ENCODE data around the gene WDSUB1. TPM values are rescaled to one million over a fixed set of nuclear protein-coding genes. Genes with fewer than 3 reads are reported as not detected.

WDSUB1 gene
- total and polyA plus RNA-seq, 9 of the 15 experiments (the other 6 are each of a cell fraction or from before 2014, with no cell fraction given): 5.2 to 13.7 (median 9.4) TPM

DNA sequence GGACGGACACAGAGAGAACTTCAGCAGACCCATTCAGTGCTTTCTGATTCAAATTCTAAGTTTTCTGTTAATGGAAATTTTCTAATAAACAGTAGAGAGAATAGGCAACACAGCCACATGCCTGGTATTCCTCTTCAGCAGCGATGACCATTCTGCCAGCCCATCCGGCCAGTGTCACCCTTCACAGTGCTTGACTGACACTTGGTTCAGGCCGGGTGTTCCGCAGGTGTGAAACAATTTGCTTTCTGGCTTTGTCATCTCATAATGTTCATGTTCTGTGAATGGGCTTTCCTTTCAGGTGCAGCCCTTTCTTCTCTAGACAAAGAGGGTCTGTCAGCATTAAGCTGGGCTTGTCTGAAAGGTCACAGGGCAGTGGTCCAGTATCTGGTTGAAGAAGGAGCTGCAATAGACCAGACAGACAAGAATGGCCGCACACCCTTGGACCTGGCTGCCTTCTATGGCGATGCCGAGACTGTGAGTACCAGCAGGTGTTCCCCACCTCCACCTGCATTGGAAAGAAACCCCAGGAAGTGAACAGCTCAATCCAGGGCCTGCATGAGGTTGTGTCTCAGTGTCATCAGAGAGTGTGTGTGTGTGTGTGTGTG, 67.0 kb downstream of the WDSUB1 start:
- intact Hi-C loops (cut with micrococcal nuclease): no loop called here
- H3K9me3 ChIP-seq (replicated peaks; ENCODE audit: control insufficient read depth, insufficient read depth, low read depth, low read length): no peaks in the 10 kb centered on the region

DNA sequence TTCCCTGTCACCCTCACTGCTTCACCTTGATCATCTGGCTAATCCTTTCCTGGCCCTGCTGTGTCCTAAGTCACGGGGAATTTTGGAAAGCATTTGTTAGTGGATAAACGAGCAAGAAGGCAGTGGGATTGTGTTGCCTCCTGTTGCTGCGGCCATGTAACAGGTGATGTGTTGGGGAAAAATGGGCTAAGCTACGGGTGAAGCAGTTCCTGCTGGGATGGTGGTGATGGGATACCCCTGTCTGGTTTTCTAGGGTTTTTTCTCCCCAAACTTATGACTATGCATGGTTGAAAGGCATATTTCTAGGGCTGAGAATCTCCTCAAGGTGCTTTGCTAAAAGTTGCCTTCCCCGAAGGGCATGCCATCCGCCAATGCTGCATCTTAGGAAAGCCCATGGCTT, 68.1 kb downstream of the WDSUB1 start:
- no peak for FAIRE-seq
- Histone ChIP-seq H2AFZ (ENCODE audit: low read depth, low read length) (no peak overlapping the region), H3K4me3 (no peak overlapping the region), H3K9ac (ENCODE audit: insufficient read depth in 1 of 2, low read depth in 2 of 2, low read length in 2 of 2) (no peak overlapping the region), H4K20me1 (replicated peaks; ENCODE audit: control insufficient read depth, insufficient read depth, low read length) (no peaks in the 10 kb centered on the region), H3K27me3 (ENCODE audit: control insufficient read depth in 2 of 2, insufficient read depth in 2 of 2, low read length in 2 of 2) (peaks cover 52 to 58% of the 10 kb centered on the region in 2 experiments), H3K27ac (ENCODE audit: extremely low read depth, low read depth, low read length) (no peak overlapping the region), H3K4me2 (ENCODE audit: insufficient read depth, low read length) (no peak overlapping the region), H3K79me2 (ENCODE audit: control insufficient read depth, insufficient read depth, low read length) (no peaks in the 10 kb centered on the region), H3K9me1 (ENCODE audit: control insufficient read depth, insufficient read depth, low read length) (no peaks in the 10 kb centered on the region), H3K4me1 (replicated peaks in 1 of 2; ENCODE audit: control insufficient read depth in 2 of 2, insufficient read depth in 2 of 2, low read length in 2 of 2) (no peaks in the 10 kb centered on the region), H3K36me3 (ENCODE audit: control insufficient read depth, insufficient read depth, low read length) (no peaks in the 10 kb centered on the region), H3K9me3 (replicated peaks; ENCODE audit: control insufficient read depth, insufficient read depth, low read depth, low read length) (no peaks in the 10 kb centered on the region)
- 0% methylated on average over 6 of the region's 6 CpGs for WGBS (ENCODE audit: insufficient coverage, low coverage, missing lambda C conversion rate)
- BruUV-seq (replicated peaks): no TSS peak
- in situ Hi-C loops (cut with MboI): no loop called here
- no peak for ATAC-seq
- DNase-seq (ENCODE audit: extremely low read depth in 1 of 4, low spot score in 3 of 4): no peak
- CTCF ChIA-PET (ENCODE audit: low intra/inter-chr PET ratio): no interaction called here
- intact Hi-C loops (cut with micrococcal nuclease): no loop called here
- POLR2A ChIA-PET: interaction anchor here (1.2 kb wide), 1 partner anchor 13 kb away, joined by 3 read pairs; no protein-coding TSS in a partner anchor
- TF ChIP-seq HCFC1 (IDR thresholded peaks at IDR 0.05; ENCODE audit: low read depth, low read length) (no peak), MXI1 (IDR thresholded peaks at IDR 0.05; ENCODE audit: low read depth, low read length) (no peak), SMAD1 (IDR thresholded peaks at IDR 0.05; ENCODE audit: low read depth, low read length, partially characterized antibody) (no peak), NFIC (IDR thresholded peaks at IDR 0.05) (no peak), ZNF507 (tag; conservative IDR thresholded peaks at IDR 0.05) (no peak), ZNF57 (CRISPR knock-in tag; IDR thresholded peaks at IDR 0.05) (no peak), DNMT1 (IDR thresholded peaks at IDR 0.05) (no peak), ZNF695 (CRISPR knock-in tag; IDR thresholded peaks at IDR 0.05) (no peak), HEY1 (CRISPR knock-in tag; IDR thresholded peaks at IDR 0.05; ENCODE audit: borderline replicate concordance) (no peak), BRD4 (IDR thresholded peaks at IDR 0.05) (no peak)
- TF ChIP-seq, protein P1, sequence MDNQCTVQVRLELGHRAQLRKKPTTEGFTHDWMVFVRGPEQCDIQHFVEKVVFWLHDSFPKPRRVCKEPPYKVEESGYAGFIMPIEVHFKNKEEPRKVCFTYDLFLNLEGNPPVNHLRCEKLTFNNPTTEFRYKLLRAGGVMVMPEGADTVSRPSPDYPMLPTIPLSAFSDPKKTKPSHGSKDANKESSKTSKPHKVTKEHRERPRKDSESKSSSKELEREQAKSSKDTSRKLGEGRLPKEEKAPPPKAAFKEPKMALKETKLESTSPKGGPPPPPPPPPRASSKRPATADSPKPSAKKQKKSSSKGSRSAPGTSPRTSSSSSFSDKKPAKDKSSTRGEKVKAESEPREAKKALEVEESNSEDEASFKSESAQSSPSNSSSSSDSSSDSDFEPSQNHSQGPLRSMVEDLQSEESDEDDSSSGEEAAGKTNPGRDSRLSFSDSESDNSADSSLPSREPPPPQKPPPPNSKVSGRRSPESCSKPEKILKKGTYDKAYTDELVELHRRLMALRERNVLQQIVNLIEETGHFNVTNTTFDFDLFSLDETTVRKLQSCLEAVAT (IDR thresholded peaks at IDR 0.05): no peak
- TF ChIP-seq, protein P2, sequence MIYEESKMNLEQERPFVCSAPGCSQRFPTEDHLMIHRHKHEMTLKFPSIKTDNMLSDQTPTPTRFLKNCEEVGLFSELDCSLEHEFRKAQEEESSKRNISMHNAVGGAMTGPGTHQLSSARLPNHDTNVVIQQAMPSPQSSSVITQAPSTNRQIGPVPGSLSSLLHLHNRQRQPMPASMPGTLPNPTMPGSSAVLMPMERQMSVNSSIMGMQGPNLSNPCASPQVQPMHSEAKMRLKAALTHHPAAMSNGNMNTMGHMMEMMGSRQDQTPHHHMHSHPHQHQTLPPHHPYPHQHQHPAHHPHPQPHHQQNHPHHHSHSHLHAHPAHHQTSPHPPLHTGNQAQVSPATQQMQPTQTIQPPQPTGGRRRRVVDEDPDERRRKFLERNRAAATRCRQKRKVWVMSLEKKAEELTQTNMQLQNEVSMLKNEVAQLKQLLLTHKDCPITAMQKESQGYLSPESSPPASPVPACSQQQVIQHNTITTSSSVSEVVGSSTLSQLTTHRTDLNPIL (CRISPR knock-in tag; IDR thresholded peaks at IDR 0.05): no peak

More for the DNA sequence above, 67.0 kb downstream of the WDSUB1 start:
- H3K36me3 ChIP-seq (ENCODE audit: control insufficient read depth, insufficient read depth, low read length): no peaks in the 10 kb centered on the region
- H3K9ac ChIP-seq (ENCODE audit: insufficient read depth in 1 of 2, low read depth in 2 of 2, low read length in 2 of 2): no peak overlapping the region
- H3K79me2 ChIP-seq (ENCODE audit: control insufficient read depth, insufficient read depth, low read length): no peaks in the 10 kb centered on the region
- WGBS (ENCODE audit: insufficient coverage, low coverage, missing lambda C conversion rate): 10% methylated on average over 8 of the region's 8 CpGs
- no peak overlapping the region for H3K4me3 ChIP-seq
- peaks cover 48 to 54% of the 10 kb centered on the region in 2 experiments for H3K27me3 ChIP-seq (ENCODE audit: control insufficient read depth in 2 of 2, insufficient read depth in 2 of 2, low read length in 2 of 2)
- no peak for ATAC-seq
- in situ Hi-C loops (cut with MboI): no loop called here
- ChIA-PET POLR2A (interaction anchor here (0.6 to 1.2 kb wide), 3 partner anchors 15 to 1195 kb away, joined by 3 to 4 read pairs (median 4); no protein-coding TSS in a partner anchor), CTCF (ENCODE audit: low intra/inter-chr PET ratio) (no interaction called here)
- BruUV-seq (replicated peaks): no TSS peak
- H3K9me1 ChIP-seq (ENCODE audit: control insufficient read depth, insufficient read depth, low read length): no peaks in the 10 kb centered on the region
- H3K4me2 ChIP-seq (ENCODE audit: insufficient read depth, low read length): no peak overlapping the region
- TF ChIP-seq SPI1 (IDR thresholded peaks at IDR 0.05; ENCODE audit: borderline replicate concordance, low read depth, low read length) (no peak), RCOR1 (IDR thresholded peaks at IDR 0.05; ENCODE audit: borderline replicate concordance in 1 of 2, low read depth in 2 of 2, low read length in 2 of 2) (no peak)
- no peak overlapping the region for H3K27ac ChIP-seq (ENCODE audit: extremely low read depth, low read depth, low read length)
- peaks cover 0 to 2% of the 10 kb centered on the region in 2 experiments; a peak in 2 of 5 replicates for H3K4me1 ChIP-seq (replicated peaks in 1 of 2; ENCODE audit: control insufficient read depth in 2 of 2, insufficient read depth in 2 of 2, low read length in 2 of 2)
- H2AFZ ChIP-seq (ENCODE audit: low read depth, low read length): no peak overlapping the region
- H4K20me1 ChIP-seq (replicated peaks; ENCODE audit: control insufficient read depth, insufficient read depth, low read length): no peaks in the 10 kb centered on the region
- FAIRE-seq: no peak
- no peak for DNase-seq (ENCODE audit: extremely low read depth in 1 of 4, low spot score in 3 of 4)

All from K562 (cell line).